Progenitor cell of endocrine pancreas (in vitro differentiated cells): ENCODE results near the gene PARP2. TPM values are rescaled to one million over a fixed set of nuclear protein-coding genes. Genes with fewer than 3 reads are reported as not detected.
A peak's percentile ranks its signal among the peaks of the same experiment; 100 is the strongest.

Experiments used
- DNase-seq: peaks from one replicate; pipeline ENCODE4 v3.0.0; 2021; ENCODE audit warnings: low spot score; ENCODE audit not compliant: unreplicated experiment
- H3K27ac Mint-ChIP-seq: 2 replicates; pipeline ENCODE4 v1.8.0; 2021; ENCODE audit warnings: mild to moderate bottlenecking, moderate library complexity, mixed read lengths
- H3K27me3 Mint-ChIP-seq: 2 replicates; pipeline ENCODE4 v1.8.0; 2021; ENCODE audit warnings: mixed read lengths
- H3K36me3 Mint-ChIP-seq: 2 replicates; pipeline ENCODE4 v1.8.0; 2022; ENCODE audit warnings: mixed read lengths; ENCODE audit not compliant: insufficient read depth
- H3K4me1 Mint-ChIP-seq: 2 replicates; pipeline ENCODE4 v1.8.0; 2021; ENCODE audit warnings: low read depth, mixed read lengths
- H3K4me3 Mint-ChIP-seq: 2 replicates; pipeline ENCODE4 v1.8.0; 2021; ENCODE audit warnings: low read depth, mild to moderate bottlenecking, moderate library complexity, mixed read lengths
- H3K9me3 Mint-ChIP-seq: 2 replicates; pipeline ENCODE4 v1.8.0; 2021; ENCODE audit warnings: low read depth, mixed read lengths
- CTCF ChIP-seq: fragments of 200-600 bp; sonication (generic); IDR thresholded peaks from one replicate; pipeline ENCODE4 v1.5.0; 2021; ENCODE audit warnings: antibody characterized with exemption, mild to moderate bottlenecking; ENCODE audit not compliant: unreplicated experiment
- total RNA-seq: library from RNA; stranded (reverse); gene quantifications from 2 replicates; pipeline ENCODE4 v1.2.1, GENCODE V29; 2021

PARP2 gene
- total RNA-seq, 1 donor from 2014 or later, result 35.6 TPM

- no peaks in the 10 kb centered on the region for H3K27me3 Mint-ChIP-seq
- no peak overlapping the region for H3K4me3 Mint-ChIP-seq
- no peaks in the 10 kb centered on the region for H3K9me3 Mint-ChIP-seq
- TF ChIP-seq CTCF, result no peak
- peaks cover 29% of the 10 kb centered on the region for H3K36me3 Mint-ChIP-seq
- DNase-seq, result no peak
- H3K4me1 Mint-ChIP-seq, result peaks cover 8% of the 10 kb centered on the region
- no peak overlapping the region for H3K27ac Mint-ChIP-seq
Measured at GRCh38 chr14:20372796-20373195, 29.4 kb downstream of the PARP2 start.

- H3K9me3 Mint-ChIP-seq, result no peaks in the 10 kb centered on the region
- H3K27ac Mint-ChIP-seq, result peak overlapping the region; percentile 80
- H3K36me3 Mint-ChIP-seq, result peaks cover 26% of the 10 kb centered on the region
- H3K27me3 Mint-ChIP-seq, result no peaks in the 10 kb centered on the region
- no peak overlapping the region for H3K4me3 Mint-ChIP-seq
- DNase-seq, result no peak
- H3K4me1 Mint-ChIP-seq, result peaks cover 20% of the 10 kb centered on the region
- TF ChIP-seq CTCF, result no peak
Measured at GRCh38 chr14:20375471-20375870, 32.0 kb downstream of the PARP2 start.

GRCh38 chr14:20376071-20376588, 32.7 kb downstream of the PARP2 start:
- peaks cover 31% of the 10 kb centered on the region for H3K36me3 Mint-ChIP-seq
- DNase-seq, result no peak
- no peaks in the 10 kb centered on the region for H3K27me3 Mint-ChIP-seq
- no peak overlapping the region for H3K4me3 Mint-ChIP-seq
- no peaks in the 10 kb centered on the region for H3K9me3 Mint-ChIP-seq
- peak overlapping the region; percentile 82 for H3K27ac Mint-ChIP-seq
- TF ChIP-seq CTCF, result no peak
- H3K4me1 Mint-ChIP-seq, result peaks cover 20% of the 10 kb centered on the region

GRCh38 chr14:20377171-20377570, 33.7 kb downstream of the PARP2 start:
- H3K4me1 Mint-ChIP-seq, result peaks cover 20% of the 10 kb centered on the region
- TF ChIP-seq CTCF, result no peak
- H3K36me3 Mint-ChIP-seq, result peaks cover 28% of the 10 kb centered on the region
- DNase-seq, result no peak
- no peaks in the 10 kb centered on the region for H3K9me3 Mint-ChIP-seq
- H3K27ac Mint-ChIP-seq, result no peak overlapping the region
- H3K27me3 Mint-ChIP-seq, result no peaks in the 10 kb centered on the region
- H3K4me3 Mint-ChIP-seq, result no peak overlapping the region

GRCh38 chr14:20379743-20380142, 36.3 kb downstream of the PARP2 start:
- DNase-seq, result no peak
- Mint-ChIP-seq H3K9me3 (no peaks in the 10 kb centered on the region), H3K4me1 (peaks cover 20% of the 10 kb centered on the region), H3K27me3 (no peaks in the 10 kb centered on the region), H3K36me3 (peaks cover 24% of the 10 kb centered on the region), H3K27ac (peak overlapping the region; percentile 75), H3K4me3 (no peak overlapping the region)
- TF ChIP-seq CTCF, result no peak
